HepG2 (cell line): Measurements from ENCODE around the gene PHRF1. TPM values are rescaled to one million over a fixed set of nuclear protein-coding genes. Genes with fewer than 3 reads are reported as not detected.

ENCODE experiments used
- ATAC-seq: fragments of 200-7000 bp; cut with Tn5 transposase; 3 replicates; pipeline ENCODE4 v1.9.1; 2020; ENCODE audit warnings: mild to moderate bottlenecking, moderate library complexity
- BruUV-seq: library from RNA; stranded (reverse); fragments of 400-500 nt; replicated peaks from 2 replicates; lab custom pipeline; 2021; lab: Mats Ljungman, UMichigan
- CTCF ChIA-PET: fragments of 300-600 bp; formaldehyde crosslinking; extraction: SDS; loops from one replicate; lab custom pipeline; 2021; ENCODE audit warnings: low total read pairs, inconsistent platforms, low intra/inter-chr PET ratio; lab: Yijun Ruan, JAX
- POLR2A ChIA-PET: fragments of 350-600 bp; sonication (Branson Sonifier 250); formaldehyde crosslinking; loops from one replicate; lab custom pipeline; 2020; ENCODE audit warnings: antibody characterized with exemption, inconsistent platforms; lab: Yijun Ruan, JAX
- DNase-seq: peaks from one replicate; pipeline ENCODE4 v3.0.0-alpha.2; 2015; ENCODE audit warnings: low spot score
- FAIRE-seq: peaks from 3 replicates; lab custom pipeline; 2011; peaks lifted over from hg19 to GRCh38; lab: Jason Lieb, UNC
- H2AFZ ChIP-seq: one replicate; pipeline ENCODE4 v1.6.1; 2011; ENCODE audit warnings: low read length, inconsistent platforms
- H3K27ac ChIP-seq: fragments of 300-600 bp; 3 replicates; pipeline ENCODE4 v1.8.0; 2011; ENCODE audit warnings: mixed run types, mild to moderate bottlenecking, mixed read lengths, low read length, inconsistent platforms; ENCODE audit not compliant: insufficient read depth; ENCODE audit errors: extremely low read length
- H3K27me3 ChIP-seq, 2 experiments: fragments of 200-600 bp in 1 of 2; 2 replicates in 1 of 2; 3 replicates in 1 of 2; pipeline versions ENCODE4 v1.6.0 to v1.8.0; 2011; ENCODE audit warnings: low read length in 2 of 2, mild to moderate bottlenecking in 2 of 2, moderate library complexity in 2 of 2, inconsistent platforms in 1 of 2; ENCODE audit not compliant: insufficient read depth in 2 of 2, control insufficient read depth in 1 of 2
- H3K36me3 ChIP-seq, 2 experiments: fragments of 200-600 bp in 1 of 2; replicated peaks in 1 of 2; 2 replicates in 1 of 2; 3 replicates in 1 of 2; pipeline versions ENCODE4 v1.5.1 to v1.8.0; 2011; ENCODE audit warnings: low read length in 2 of 2, inconsistent platforms in 1 of 2; ENCODE audit not compliant: insufficient read depth in 2 of 2, control insufficient read depth in 1 of 2
- H3K4me1 ChIP-seq: 2 replicates; pipeline ENCODE4 v1.5.1; 2012; ENCODE audit warnings: low read length, inconsistent platforms; ENCODE audit not compliant: insufficient read depth
- H3K4me2 ChIP-seq: 2 replicates; pipeline ENCODE4 v1.6.0; 2011; ENCODE audit warnings: low read depth, low read length, inconsistent platforms
- H3K4me3 ChIP-seq, 3 experiments: fragments of 200-600 bp in 1 of 3; sonication (generic), shearing (Covaris generic) in 1 of 3; replicated peaks in 1 of 3; 2 replicates each; pipeline ENCODE4 v1.5.1; 2011 to 2016; ENCODE audit warnings: low read length in 3 of 3, inconsistent platforms in 2 of 3, low read depth in 2 of 3, mild to moderate bottlenecking in 2 of 3, control low read depth in 1 of 3, mixed read lengths in 1 of 3; ENCODE audit not compliant: insufficient read depth in 1 of 3
- H3K79me2 ChIP-seq: one replicate; pipeline ENCODE4 v1.6.1; 2011; ENCODE audit warnings: low read length, inconsistent platforms; ENCODE audit not compliant: insufficient read depth
- H3K9ac ChIP-seq: 2 replicates; pipeline ENCODE4 v1.6.0; 2011; ENCODE audit warnings: mild to moderate bottlenecking, low read depth, low read length, inconsistent platforms; ENCODE audit not compliant: insufficient read depth
- H3K9me3 ChIP-seq: 2 replicates; pipeline ENCODE4 v1.5.1; 2012; ENCODE audit warnings: mild to moderate bottlenecking, low read length
- H4K20me1 ChIP-seq: 2 replicates; pipeline ENCODE4 v1.6.0; 2011; ENCODE audit warnings: inconsistent platforms, mild to moderate bottlenecking, low read length, moderate library complexity; ENCODE audit not compliant: insufficient read depth
- AGO2 ChIP-seq: fragments of 200-400 bp; formaldehyde crosslinking; optimal IDR thresholded peaks from 2 replicates; pipeline ENCODE3; 2017; ENCODE audit warnings: mild to moderate bottlenecking, low read depth, low read length, moderate library complexity
- CBX2 ChIP-seq, 2 experiments: fragments of 200-600 bp in 1 of 2; sonication (generic); formaldehyde crosslinking in 1 of 2; IDR thresholded peaks; 2 replicates each; pipeline versions ENCODE4 v1.7.0 to v1.8.1; 2018 to 2022; ENCODE audit warnings: low read depth in 2 of 2, low read length in 1 of 2, mild to moderate bottlenecking in 1 of 2, missing genetic modification reagents in 1 of 2
- CENPBD1 ChIP-seq: sonication (generic); formaldehyde crosslinking; IDR thresholded peaks from 2 replicates; pipeline ENCODE4 v1.8.0; 2022; ENCODE audit warnings: missing genetic modification reagents, low read depth, mild to moderate bottlenecking, borderline replicate concordance
- HOXA5 ChIP-seq: sonication (generic); formaldehyde crosslinking; IDR thresholded peaks from 2 replicates; pipeline ENCODE4 v1.4.0; 2020; ENCODE audit warnings: missing genetic modification reagents
- KMT2A ChIP-seq: sonication (generic); formaldehyde crosslinking; IDR thresholded peaks from 2 replicates; pipeline ENCODE4 v1.4.0; 2020; ENCODE audit warnings: missing genetic modification reagents
- PAF1 ChIP-seq: IDR thresholded peaks from 2 replicates; pipeline ENCODE4 v1.6.1; 2016; ENCODE audit warnings: missing genetic modification reagents, missing compliant biosample characterization
- PHF21A ChIP-seq: sonication (generic); formaldehyde crosslinking; IDR thresholded peaks from 2 replicates; pipeline ENCODE4 v1.5.0; 2020; ENCODE audit warnings: mild to moderate bottlenecking, missing genetic modification reagents
- RBM22 ChIP-seq: fragments of 200-400 bp; formaldehyde crosslinking; optimal IDR thresholded peaks from 2 replicates; pipeline ENCODE3; 2017; ENCODE audit warnings: mild to moderate bottlenecking, low read length, moderate library complexity
- STAG1 ChIP-seq: sonication (generic); formaldehyde crosslinking; IDR thresholded peaks from 2 replicates; pipeline ENCODE4 v1.4.0; 2020; ENCODE audit warnings: missing genetic modification reagents
- UBTF ChIP-seq: sonication (generic); formaldehyde crosslinking; IDR thresholded peaks from 2 replicates; pipeline ENCODE4 v1.4.0; 2020; ENCODE audit warnings: mild to moderate bottlenecking, missing genetic modification reagents
- ZBTB21 ChIP-seq: sonication (generic); formaldehyde crosslinking; IDR thresholded peaks from 2 replicates; pipeline ENCODE4 v1.4.0; 2020; ENCODE audit warnings: missing genetic modification reagents
- ZBTB33 ChIP-seq: sonication (generic); formaldehyde crosslinking; IDR thresholded peaks from 2 replicates; pipeline ENCODE4 v1.4.0; 2020; ENCODE audit warnings: missing genetic modification reagents
- ZBTB8A ChIP-seq: sonication (generic); formaldehyde crosslinking; IDR thresholded peaks from 2 replicates; pipeline ENCODE4 v1.4.0; 2020; ENCODE audit warnings: mild to moderate bottlenecking, low read depth, missing genetic modification reagents, borderline replicate concordance
- ZNF414 ChIP-seq: sonication (generic); formaldehyde crosslinking; IDR thresholded peaks from 2 replicates; pipeline ENCODE4 v1.5.0; 2020; ENCODE audit warnings: missing genetic modification reagents
- ZNF569 ChIP-seq: sonication (generic); formaldehyde crosslinking; IDR thresholded peaks from 2 replicates; pipeline ENCODE4 v1.5.0; 2020; ENCODE audit warnings: mild to moderate bottlenecking, missing genetic modification reagents, moderate library complexity, borderline replicate concordance
- ZNF691 ChIP-seq: sonication (generic); formaldehyde crosslinking; IDR thresholded peaks from 2 replicates; pipeline ENCODE4 v1.4.0; 2020; ENCODE audit warnings: missing genetic modification reagents, low read depth, mild to moderate bottlenecking, borderline replicate concordance
- ZNF850 ChIP-seq: sonication (generic); formaldehyde crosslinking; conservative IDR thresholded peaks from 2 replicates; pipeline ENCODE4 v1.9.0; 2021; ENCODE audit warnings: mild to moderate bottlenecking, missing genetic modification reagents
- WGBS: methylation state at CpG from one replicate; pipeline ENCODE4 v1.1.6; 2017; ENCODE audit warnings: low lambda C conversion rate; 5-methylcytosine and 5-hydroxymethylcytosine counted together
- in situ Hi-C: cut with HindIII; loops from 2 replicates; pipeline ENCODE4 v1.10.0; 2017; ENCODE audit warnings: low pct_unique_long_range_greater_than_20kb; ENCODE audit not compliant: extremely low pct_ligation_motif_present
- intact Hi-C: fragments of 100-400 bp; cut with micrococcal nuclease; formaldehyde crosslinking; loops from one replicate; pipeline ENCODE4 v1.10.0; 2022; ENCODE audit not compliant: unreplicated experiment
- polyA plus RNA-seq, 8 experiments: library from polyadenylated mRNA; depleted of rRNA in 3 of 8; stranded (reverse) in 7 of 8; unstranded in 1 of 8; fragments of >200 nt; fragmentation: Illumina TruSeq in 4 of 8; extraction: Trizol in 4 of 8; gene quantifications; 2 replicates each; pipeline versions ENCODE4 v1.2.1 to v1.2.3, GENCODE V29; 2011 to 2016; ENCODE audit warnings: low read depth in 4 of 8, missing spikeins in 1 of 8, mixed read lengths in 1 of 8; ENCODE audit not compliant: insufficient read depth in 1 of 8
- total RNA-seq, 5 experiments: library from RNA; depleted of rRNA; stranded (reverse); fragments of >200 nt; fragmentation: Illumina TruSeq; extraction: Trizol; gene quantifications; 2 replicates each; pipeline ENCODE4 v1.2.3, GENCODE V29; 2016; ENCODE audit warnings: low read depth in 1 of 5

Gene PHRF1
- total and polyA plus RNA-seq, 2 of the 13 experiments (the other 11 are each of a cell fraction or from before 2014, with no cell fraction given): 8.2 to 16.7 TPM

- no peak for DNase-seq
- peaks cover 7% of the 10 kb centered on the region; the same call in 1 of the 2 replicates for H4K20me1 ChIP-seq
- POLR2A ChIA-PET: no interaction called here
- H3K36me3 ChIP-seq: peaks cover 58 to 94% of the 10 kb centered on the region in 2 experiments; a peak in 4 of 5 replicates
- H3K4me3 ChIP-seq: no peak overlapping the region
- no peak overlapping the region for H2AFZ ChIP-seq
- CTCF ChIA-PET: no interaction called here
- no peak for FAIRE-seq
- H3K79me2 ChIP-seq: no peaks in the 10 kb centered on the region
- WGBS: 95% methylated on average over 35 of the region's 45 CpGs
- intact Hi-C loops: no loop called here
- H3K9me3 ChIP-seq: no peaks in the 10 kb centered on the region
- H3K4me1 ChIP-seq: no peaks in the 10 kb centered on the region
- no peak overlapping the region for H3K9ac ChIP-seq
- no peak overlapping the region for H3K4me2 ChIP-seq
- no peaks in the 10 kb centered on the region for H3K27me3 ChIP-seq
- ATAC-seq: no peak
- no peak overlapping the region for H3K27ac ChIP-seq
- BruUV-seq: no TSS peak
- in situ Hi-C loops: no loop called here
- TF ChIP-seq AGO2 (peak; percentile 39), UBTF (CRISPR knock-in tag) (no peak), PHF21A (no peak), CBX2 (IDR thresholded peaks at IDR 0.05; ENCODE audit: low read depth, low read length) (no peak), CBX2 (CRISPR knock-in tag; IDR thresholded peaks at IDR 0.05; ENCODE audit: low read depth) (no peak), STAG1 (CRISPR knock-in tag) (no peak), KMT2A (CRISPR knock-in tag) (no peak), ZNF850 (CRISPR knock-in tag) (no peak), RBM22 (peak; percentile 31), ZNF414 (CRISPR knock-in tag) (no peak), ZNF569 (no peak), PAF1 (CRISPR knock-in tag) (no peak), HOXA5 (CRISPR knock-in tag) (no peak), ZBTB8A (CRISPR knock-in tag) (no peak), ZBTB33 (CRISPR knock-in tag) (peak; percentile 76), ZBTB21 (no peak), CENPBD1 (CRISPR knock-in tag) (no peak), ZNF691 (CRISPR knock-in tag) (no peak)
Observed at GRCh38 chr11:607971-608659, 31.8 kb downstream of the PHRF1 start.
